Neutrophil (primary cell): Measurements from ENCODE around the gene EPAS1.

ENCODE experiments used
- H3K27ac ChIP-seq: fragments of 200-600 bp; sonication (generic); 2 replicates; pipeline ENCODE4 v1.5.1; 2016; ENCODE audit warnings: mild to moderate bottlenecking, moderate library complexity
- H3K27me3 ChIP-seq: fragments of 200-600 bp; sonication (generic); 2 replicates; pipeline ENCODE4 v1.6.0; 2016; ENCODE audit warnings: mild to moderate bottlenecking
- H3K36me3 ChIP-seq: fragments of 200-600 bp; sonication (generic); 2 replicates; pipeline ENCODE4 v1.5.1; 2017
- H3K4me1 ChIP-seq, 2 experiments: fragments of 200-600 bp in 1 of 2; sonication (generic) in 1 of 2; 1 replicate in 1 of 2; 2 replicates in 1 of 2; pipeline versions ENCODE4 v1.5.1 to v1.6.1; 2013 to 2016; ENCODE audit warnings: low read depth in 1 of 2, low read length in 1 of 2, mild to moderate bottlenecking in 1 of 2, moderate library complexity in 1 of 2; ENCODE audit not compliant: control insufficient read depth in 1 of 2, insufficient read depth in 1 of 2
- H3K4me3 ChIP-seq, 2 experiments: fragments of 200-600 bp in 1 of 2; sonication (generic) in 1 of 2; 1 replicate in 1 of 2; 2 replicates in 1 of 2; pipeline ENCODE4 v1.5.1; 2013 to 2016; ENCODE audit warnings: low read depth in 1 of 2, low read length in 1 of 2, mild to moderate bottlenecking in 1 of 2, moderate library complexity in 1 of 2
- H3K9me3 ChIP-seq: fragments of 200-600 bp; sonication (generic); 2 replicates; pipeline ENCODE4 v1.5.1; 2016
- CTCF ChIP-seq: fragments of 200-600 bp; sonication (generic); IDR thresholded peaks from 2 replicates; pipeline ENCODE4 v1.5.1; 2016; ENCODE audit warnings: antibody characterized with exemption

EPAS1 gene

GRCh38 chr2:46353509-46353908, 56.3 kb downstream of the EPAS1 start:
- Histone ChIP-seq H3K4me3 (no peak overlapping the region), H3K36me3 (no peaks in the 10 kb centered on the region), H3K27me3 (peaks cover 48% of the 10 kb centered on the region), H3K27ac (no peak overlapping the region), H3K4me1 (peaks cover 16 to 19% of the 10 kb centered on the region in 2 experiments), H3K9me3 (no peaks in the 10 kb centered on the region)
- no peak for TF ChIP-seq CTCF

- H3K36me3 ChIP-seq, result no peaks in the 10 kb centered on the region
- H3K27ac ChIP-seq, result no peak overlapping the region
- H3K27me3 ChIP-seq, result peaks cover 26% of the 10 kb centered on the region
- H3K4me1 ChIP-seq, result peaks cover 13% of the 10 kb centered on the region in 2 experiments
- TF ChIP-seq CTCF, result no peak
- H3K9me3 ChIP-seq, result no peaks in the 10 kb centered on the region
- H3K4me3 ChIP-seq, result no peak overlapping the region
Observed at GRCh38 chr2:46355756-46356155, 58.5 kb downstream of the EPAS1 start.

GRCh38 chr2:46356991-46357390, 59.8 kb downstream of the EPAS1 start:
- no peak for TF ChIP-seq CTCF
- Histone ChIP-seq H3K9me3 (no peaks in the 10 kb centered on the region), H3K36me3 (no peaks in the 10 kb centered on the region), H3K27ac (no peak overlapping the region), H3K4me3 (no peak overlapping the region), H3K4me1 (peaks cover 2% of the 10 kb centered on the region in 2 experiments), H3K27me3 (peaks cover 14% of the 10 kb centered on the region)

- Histone ChIP-seq H3K9me3 (no peaks in the 10 kb centered on the region), H3K4me3 (no peak overlapping the region), H3K36me3 (no peaks in the 10 kb centered on the region), H3K4me1 (no peaks in the 10 kb centered on the region), H3K27me3 (no peaks in the 10 kb centered on the region), H3K27ac (no peak overlapping the region)
- TF ChIP-seq CTCF, result no peak
Observed at GRCh38 chr2:46358713-46359112, 61.5 kb downstream of the EPAS1 start.

GRCh38 chr2:46360303-46360702, 63.1 kb downstream of the EPAS1 start:
- no peak for TF ChIP-seq CTCF
- Histone ChIP-seq H3K4me1 (no peaks in the 10 kb centered on the region), H3K27ac (no peak overlapping the region), H3K36me3 (no peaks in the 10 kb centered on the region), H3K4me3 (no peak overlapping the region), H3K9me3 (no peaks in the 10 kb centered on the region), H3K27me3 (no peaks in the 10 kb centered on the region)
